GM21526 (cell line): ENCODE results near the gene ZNF132.
"Not testable (repeated sequence)": the region's sequence is repeated elsewhere in the genome, so short reads cannot be mapped to it uniquely, and the experiment has no call there.

ENCODE experiments used
- ATAC-seq: cut with Tn5 transposase; IDR thresholded peaks from one replicate; pipeline ENCODE4 v1.9.1; 2021; ENCODE audit warnings: moderate library complexity; ENCODE audit not compliant: unreplicated experiment, low FRiP score

Gene ZNF132

GRCh38 chr19:58468216-58468839, 28.4 kb upstream of the ZNF132 start:
- ATAC-seq, result no peak

GRCh38 chr19:58466760-58467589, 27.0 kb upstream of the ZNF132 start, which contains the start of gene ZNF324:
Gene ZNF324 (plus strand): TSS chr19:58467080. CDS start chr19:58469186, 2,106 bp downstream.
- peak; percentile 69 for ATAC-seq

- ATAC-seq, result no peak
Measured at GRCh38 chr19:58466089-58466759, 26.3 kb upstream of the ZNF132 start.

- no peak for ATAC-seq
Measured at GRCh38 chr19:58460039-58460438, 20.1 kb upstream of the ZNF132 start.

GRCh38 chr19:58456111-58456510, 16.2 kb upstream of the ZNF132 start:
- no peak for ATAC-seq

GRCh38 chr19:58455306-58455705, 15.4 kb upstream of the ZNF132 start:
- ATAC-seq, result no peak

GRCh38 chr19:58453743-58454142, 13.8 kb upstream of the ZNF132 start:
- no peak for ATAC-seq

GRCh38 chr19:58451358-58452101, 11.6 kb upstream of the ZNF132 start, which contains the start of gene ZNF324B:
Gene ZNF324B (plus strand): TSS chr19:58451622. CDS start chr19:58453702, 2,080 bp downstream.
- peak; percentile 90 for ATAC-seq

- peak; percentile 3 for ATAC-seq
Measured at GRCh38 chr19:58450856-58451357, 11.0 kb upstream of the ZNF132 start.

- ATAC-seq, result not testable (repeated sequence)
Measured at GRCh38 chr19:58449980-58450379, 10.0 kb upstream of the ZNF132 start.

GRCh38 chr19:58448860-58449259, 8.9 kb upstream of the ZNF132 start:
- ATAC-seq, result not testable (repeated sequence)

- ATAC-seq, result not testable (repeated sequence)
Measured at GRCh38 chr19:58442986-58443385, 3.0 kb upstream of the ZNF132 start.

GRCh38 chr19:58440556-58440955, 603 bp upstream of the ZNF132 start:
- ATAC-seq, result no peak

GRCh38 chr19:58434217-58434616, 5.7 kb downstream of the ZNF132 start:
- no peak for ATAC-seq

- ATAC-seq, result no peak
Measured at GRCh38 chr19:58429745-58430144, 10.2 kb downstream of the ZNF132 start.

GRCh38 chr19:58428617-58429016, 11.3 kb downstream of the ZNF132 start:
- no peak for ATAC-seq

GRCh38 chr19:58417071-58417470, 22.9 kb downstream of the ZNF132 start:
- ATAC-seq, result no peak

GRCh38 chr19:58416604-58417003, 23.3 kb downstream of the ZNF132 start:
- ATAC-seq, result no peak

- ATAC-seq, result peak; percentile 23
Measured at GRCh38 chr19:58409010-58409790, 30.8 kb downstream of the ZNF132 start.
